Parathyroid adenoma (tissue), 2 donors: Measurements from ENCODE around the gene ABHD15.

ENCODE experiments used
- H2AFZ ChIP-seq: fragments of 300-600 bp; sonication (generic); one replicate; pipeline ENCODE4 v1.7.0; 2017; ENCODE audit warnings: antibody characterized with exemption, mild to moderate bottlenecking
- H3K27ac ChIP-seq: fragments of 300-600 bp; sonication (generic); one replicate; pipeline ENCODE4 v1.7.0; 2017
- H3K27me3 ChIP-seq: fragments of 300-600 bp; sonication (generic); one replicate; pipeline ENCODE4 v1.7.0; 2017; ENCODE audit warnings: low read length; ENCODE audit not compliant: control insufficient read depth, insufficient read depth
- H3K36me3 ChIP-seq: fragments of 300-600 bp; sonication (generic); one replicate; pipeline ENCODE4 v1.7.0; 2017; ENCODE audit warnings: low read length; ENCODE audit not compliant: control insufficient read depth, insufficient read depth
- H3K4me1 ChIP-seq: fragments of 300-600 bp; sonication (generic); one replicate; pipeline ENCODE4 v1.7.0; 2017; ENCODE audit warnings: control low read depth
- H3K4me2 ChIP-seq: fragments of 300-600 bp; sonication (generic); one replicate; pipeline ENCODE4 v1.7.0; 2017; ENCODE audit warnings: low read length
- H3K4me3 ChIP-seq: fragments of 300-600 bp; sonication (generic); one replicate; pipeline ENCODE4 v1.7.0; 2017; ENCODE audit warnings: low read depth, low read length
- H3K79me2 ChIP-seq: fragments of 300-600 bp; sonication (generic); one replicate; pipeline ENCODE4 v1.7.0; 2017; ENCODE audit warnings: control low read depth
- H3K9ac ChIP-seq: fragments of 300-600 bp; sonication (generic); one replicate; pipeline ENCODE4 v1.7.0; 2017; ENCODE audit warnings: mild to moderate bottlenecking
- H3K9me3 ChIP-seq: fragments of 300-600 bp; sonication (generic); one replicate; pipeline ENCODE4 v1.7.0; 2017; ENCODE audit warnings: low read length; ENCODE audit not compliant: control insufficient read depth
- CTCF ChIP-seq: fragments of 300-600 bp; sonication (generic); IDR thresholded peaks from one replicate; pipeline ENCODE4 v1.7.0; 2017; ENCODE audit warnings: antibody characterized with exemption, mild to moderate bottlenecking
- donor health status: primary hyperparathyroidism.

The ABHD15 gene

DNA sequence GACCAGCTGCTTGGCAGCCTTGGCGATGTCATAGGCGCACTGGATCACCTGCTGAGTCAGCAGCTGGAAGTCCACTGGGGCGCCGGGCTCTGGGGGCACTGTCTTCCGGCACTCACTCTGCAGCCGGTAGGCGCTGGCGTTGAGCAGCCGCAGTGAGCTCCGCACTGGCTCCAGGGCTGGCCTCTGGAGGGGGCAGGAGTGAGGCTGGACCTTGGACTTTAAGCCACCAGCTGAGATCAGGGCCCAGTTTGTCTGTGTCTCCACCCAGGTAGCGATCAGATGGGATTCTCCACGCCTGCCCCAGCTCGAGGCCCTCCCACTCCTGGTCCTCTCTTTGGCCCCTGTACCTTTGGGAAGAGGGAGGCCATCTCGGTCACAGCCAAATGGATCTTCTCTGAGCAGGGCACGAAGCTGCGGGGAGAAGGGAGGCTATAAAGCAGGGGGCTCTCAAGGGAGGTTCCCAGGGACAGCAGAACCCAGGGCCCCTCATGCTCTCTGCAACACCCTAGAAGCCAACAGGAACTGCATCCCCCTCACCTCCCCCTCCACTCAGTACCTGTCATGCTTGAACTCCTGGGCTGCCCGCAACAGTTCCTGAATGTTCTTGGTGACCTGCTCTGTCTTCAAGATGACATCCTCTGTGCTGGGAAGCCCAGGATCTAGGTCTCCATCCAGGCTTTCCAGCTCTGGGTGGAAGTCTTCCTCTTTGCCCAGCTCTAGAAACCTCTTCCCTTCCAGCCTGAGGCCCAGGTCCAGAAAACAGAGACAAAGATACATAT, 8.1 kb upstream of the ABHD15 start:
- Histone ChIP-seq H3K4me2 (no peak overlapping the region), H3K4me3 (no peak overlapping the region), H3K9me3 (no peaks in the 10 kb centered on the region), H3K4me1 (no peaks in the 10 kb centered on the region), H3K27me3 (no peaks in the 10 kb centered on the region), H2AFZ (no peak overlapping the region), H3K79me2 (peaks cover 4% of the 10 kb centered on the region), H3K9ac (no peak overlapping the region), H3K27ac (no peak overlapping the region), H3K36me3 (no peaks in the 10 kb centered on the region)
- TF ChIP-seq CTCF = no peak

DNA sequence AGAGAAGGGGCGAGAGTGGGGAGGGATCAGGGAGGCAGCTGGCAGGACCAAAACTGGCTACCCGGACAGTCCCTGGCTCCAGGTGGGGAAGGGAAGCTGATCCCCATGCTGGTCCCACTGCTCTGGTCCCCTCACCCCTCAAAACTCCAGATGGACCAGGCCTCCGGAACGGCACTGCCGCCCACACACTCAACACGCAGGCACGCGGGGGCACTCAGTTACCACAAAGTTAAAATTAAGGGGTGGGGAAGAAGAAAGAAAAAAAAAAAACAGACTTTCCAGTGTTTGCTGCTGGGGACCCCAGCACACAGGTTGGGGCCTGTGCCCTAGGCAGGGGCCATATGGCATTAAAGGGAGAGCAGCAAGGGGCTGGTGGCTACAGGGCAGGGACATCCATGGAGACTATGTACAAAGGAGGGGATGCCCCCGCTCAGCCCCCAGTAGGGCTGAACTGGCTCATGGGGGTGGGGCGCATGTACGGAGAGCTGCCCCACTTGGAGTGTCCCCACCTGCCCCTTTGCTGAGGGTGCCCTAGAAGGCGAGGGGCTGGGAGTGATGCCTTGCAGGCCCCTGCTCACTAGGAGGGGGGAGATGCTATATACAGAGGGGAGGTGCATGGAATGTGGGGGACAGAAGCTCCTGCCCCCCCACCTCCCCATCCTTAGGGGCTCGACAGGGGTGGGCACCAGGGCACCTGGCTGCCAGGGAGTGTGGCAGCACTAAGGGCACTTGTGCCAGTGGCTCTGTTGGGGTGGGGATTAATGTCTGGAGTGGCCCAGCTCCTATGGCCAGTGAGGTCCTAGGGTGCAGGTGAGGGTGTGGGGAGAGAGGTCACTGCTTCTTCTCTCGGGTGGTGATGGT, 7.3 kb upstream of the ABHD15 start:
- H3K36me3 ChIP-seq = no peaks in the 10 kb centered on the region
- peaks cover 3% of the 10 kb centered on the region for H3K4me1 ChIP-seq
- H3K27me3 ChIP-seq = no peaks in the 10 kb centered on the region
- H3K9me3 ChIP-seq = no peaks in the 10 kb centered on the region
- H3K27ac ChIP-seq = no peak overlapping the region
- TF ChIP-seq CTCF = no peak
- no peaks in the 10 kb centered on the region for H3K79me2 ChIP-seq
- no peak overlapping the region for H3K4me3 ChIP-seq
- H3K4me2 ChIP-seq = no peak overlapping the region
- no peak overlapping the region for H3K9ac ChIP-seq
- H2AFZ ChIP-seq = no peak overlapping the region

- Histone ChIP-seq H3K9me3 (no peaks in the 10 kb centered on the region), H3K27ac (no peak overlapping the region), H3K4me1 (peaks cover 8% of the 10 kb centered on the region), H2AFZ (no peak overlapping the region), H3K79me2 (no peaks in the 10 kb centered on the region), H3K36me3 (no peaks in the 10 kb centered on the region), H3K27me3 (no peaks in the 10 kb centered on the region), H3K9ac (no peak overlapping the region), H3K4me2 (no peak overlapping the region), H3K4me3 (no peak overlapping the region)
- no peak for TF ChIP-seq CTCF
These were observed 6.7 kb upstream of the ABHD15 start for GRCh38 chr17:29573558-29573869.

GRCh38 chr17:29572691-29573557, 6.1 kb upstream of the ABHD15 start:
- Histone ChIP-seq H3K79me2 (no peaks in the 10 kb centered on the region), H2AFZ (no peak overlapping the region), H3K27ac (no peak overlapping the region), H3K27me3 (no peaks in the 10 kb centered on the region), H3K9me3 (no peaks in the 10 kb centered on the region), H3K4me3 (no peak overlapping the region), H3K36me3 (no peaks in the 10 kb centered on the region), H3K4me2 (no peak overlapping the region), H3K9ac (no peak overlapping the region), H3K4me1 (peaks cover 8% of the 10 kb centered on the region)
- TF ChIP-seq CTCF = peak; percentile 63
